ENCODE measurements around the gene LYRM4.

Gene LYRM4

DNA sequence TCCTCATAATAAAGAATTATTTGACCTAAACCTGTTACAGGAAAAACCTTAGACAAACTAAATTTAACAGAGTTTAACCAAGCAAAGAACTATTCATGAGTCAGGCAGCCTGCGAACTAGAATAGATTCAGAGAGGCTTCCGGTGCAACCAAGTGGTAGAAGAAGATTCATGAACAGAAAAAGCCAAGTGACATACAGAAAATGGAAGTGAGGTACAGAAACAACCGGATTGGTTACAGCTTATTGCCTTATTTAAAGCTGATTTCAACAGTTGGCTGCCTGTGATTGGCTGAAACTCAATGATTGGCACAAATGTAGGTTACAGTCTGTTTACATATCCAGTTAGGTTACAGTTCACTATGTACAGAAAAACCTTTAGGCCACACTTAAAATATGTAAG, 165.5 kb downstream of the LYRM4 start:
- DNase-seq (ENCODE audit: low spot score) (no peak), ATAC-seq (ENCODE audit: low read depth) (no peak)
- H3K27ac ChIP-seq (ENCODE audit: poor library complexity, severe bottlenecking), result no peak overlapping the region
- no peaks in the 10 kb centered on the region for H3K9me3 ChIP-seq (ENCODE audit: severe bottlenecking)
- no peak overlapping the region for H3K4me3 ChIP-seq (ENCODE audit: severe bottlenecking)
- TF ChIP-seq, protein P1, sequence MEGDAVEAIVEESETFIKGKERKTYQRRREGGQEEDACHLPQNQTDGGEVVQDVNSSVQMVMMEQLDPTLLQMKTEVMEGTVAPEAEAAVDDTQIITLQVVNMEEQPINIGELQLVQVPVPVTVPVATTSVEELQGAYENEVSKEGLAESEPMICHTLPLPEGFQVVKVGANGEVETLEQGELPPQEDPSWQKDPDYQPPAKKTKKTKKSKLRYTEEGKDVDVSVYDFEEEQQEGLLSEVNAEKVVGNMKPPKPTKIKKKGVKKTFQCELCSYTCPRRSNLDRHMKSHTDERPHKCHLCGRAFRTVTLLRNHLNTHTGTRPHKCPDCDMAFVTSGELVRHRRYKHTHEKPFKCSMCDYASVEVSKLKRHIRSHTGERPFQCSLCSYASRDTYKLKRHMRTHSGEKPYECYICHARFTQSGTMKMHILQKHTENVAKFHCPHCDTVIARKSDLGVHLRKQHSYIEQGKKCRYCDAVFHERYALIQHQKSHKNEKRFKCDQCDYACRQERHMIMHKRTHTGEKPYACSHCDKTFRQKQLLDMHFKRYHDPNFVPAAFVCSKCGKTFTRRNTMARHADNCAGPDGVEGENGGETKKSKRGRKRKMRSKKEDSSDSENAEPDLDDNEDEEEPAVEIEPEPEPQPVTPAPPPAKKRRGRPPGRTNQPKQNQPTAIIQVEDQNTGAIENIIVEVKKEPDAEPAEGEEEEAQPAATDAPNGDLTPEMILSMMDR (IDR thresholded peaks at IDR 0.05; ENCODE audit: poor library complexity, severe bottlenecking), result no peak
- H3K27me3 ChIP-seq (ENCODE audit: insufficient read depth, poor library complexity, severe bottlenecking), result no peaks in the 10 kb centered on the region
- H3K36me3 ChIP-seq (ENCODE audit: low read depth), result no peaks in the 10 kb centered on the region
- H3K4me1 ChIP-seq (ENCODE audit: insufficient read depth, poor library complexity, severe bottlenecking), result peaks cover 3% of the 10 kb centered on the region

DNA sequence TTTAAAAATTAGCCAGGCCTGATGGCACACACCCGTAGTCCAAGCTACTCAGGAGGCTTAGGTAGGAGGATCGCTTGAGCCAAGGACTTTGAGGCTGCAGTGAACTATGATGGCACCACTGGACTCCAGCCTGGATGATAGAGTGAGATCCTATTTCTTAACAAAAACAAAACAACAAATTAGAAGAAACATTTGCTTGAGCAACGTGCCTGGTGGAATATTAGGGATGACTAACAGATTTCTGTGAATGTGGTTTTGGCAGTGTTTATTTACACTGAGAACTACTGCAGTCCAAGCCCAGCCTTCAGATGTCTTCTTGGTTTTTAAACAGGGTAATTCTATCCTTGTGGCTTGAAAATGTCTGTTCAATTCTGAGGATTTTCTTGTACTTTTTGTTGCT, 166.4 kb downstream of the LYRM4 start:
- H3K4me1 ChIP-seq (ENCODE audit: insufficient read depth, poor library complexity, severe bottlenecking), result peaks cover 3% of the 10 kb centered on the region
- ATAC-seq (ENCODE audit: low read depth) (peak; percentile 75), DNase-seq (ENCODE audit: low spot score) (no peak)
- TF ChIP-seq, protein P1 (IDR thresholded peaks at IDR 0.05; ENCODE audit: poor library complexity, severe bottlenecking), result no peak
- H3K27me3 ChIP-seq (ENCODE audit: insufficient read depth, poor library complexity, severe bottlenecking), result no peaks in the 10 kb centered on the region
- H3K9me3 ChIP-seq (ENCODE audit: severe bottlenecking), result no peaks in the 10 kb centered on the region
- H3K27ac ChIP-seq (ENCODE audit: poor library complexity, severe bottlenecking), result no peak overlapping the region
- H3K36me3 ChIP-seq (ENCODE audit: low read depth), result no peaks in the 10 kb centered on the region
- no peak overlapping the region for H3K4me3 ChIP-seq (ENCODE audit: severe bottlenecking)

DNA sequence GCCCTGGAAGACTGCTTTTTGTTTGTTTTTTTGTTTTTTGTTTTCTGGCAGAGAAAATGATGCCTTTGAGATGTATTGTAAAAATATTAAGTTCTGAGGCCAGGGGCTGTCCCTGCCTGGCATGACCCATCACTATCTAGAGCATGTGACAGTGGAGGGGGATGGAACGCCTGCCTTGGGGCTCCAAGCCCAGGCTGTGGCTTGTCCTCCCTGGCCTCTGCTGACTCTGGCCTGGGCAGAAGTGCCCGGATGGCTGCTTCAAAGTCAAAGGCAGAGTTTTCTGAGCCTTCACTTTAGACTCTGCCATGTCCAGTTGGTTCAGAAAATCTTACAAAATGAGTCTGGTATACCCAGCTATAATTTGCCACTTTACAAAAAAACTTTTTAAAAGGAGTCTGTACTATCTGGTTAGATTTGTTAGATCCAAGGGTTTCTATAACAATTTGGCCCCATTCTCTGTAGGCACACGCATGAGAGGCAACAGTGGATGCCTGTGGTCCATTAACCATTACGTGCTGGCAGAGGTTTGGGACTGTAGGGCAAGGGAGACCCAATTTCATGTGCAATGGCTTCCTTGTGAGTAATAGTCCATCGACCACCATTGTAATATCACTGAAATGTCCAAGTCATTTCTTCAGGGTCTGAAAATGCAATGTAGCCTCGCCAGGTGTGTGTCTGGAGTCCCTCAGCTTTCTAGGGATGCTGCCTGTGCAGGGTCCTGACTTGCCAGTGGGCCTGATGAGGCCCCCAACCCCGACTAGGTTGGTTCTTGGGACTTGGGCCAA, 167.3 kb downstream of the LYRM4 start:
- DNase-seq (ENCODE audit: low spot score), result no peak
- Histone ChIP-seq H3K27me3 (ENCODE audit: insufficient read depth, poor library complexity, severe bottlenecking) (no peaks in the 10 kb centered on the region), H3K36me3 (ENCODE audit: low read depth) (no peaks in the 10 kb centered on the region), H3K27ac (ENCODE audit: poor library complexity, severe bottlenecking) (no peak overlapping the region), H3K4me3 (ENCODE audit: severe bottlenecking) (no peak overlapping the region), H3K4me1 (ENCODE audit: insufficient read depth, poor library complexity, severe bottlenecking) (peaks cover 3% of the 10 kb centered on the region), H3K9me3 (ENCODE audit: severe bottlenecking) (no peaks in the 10 kb centered on the region)
- ATAC-seq (ENCODE audit: low read depth), result no peak
- TF ChIP-seq, protein P1 (IDR thresholded peaks at IDR 0.05; ENCODE audit: poor library complexity, severe bottlenecking), result no peak

DNA sequence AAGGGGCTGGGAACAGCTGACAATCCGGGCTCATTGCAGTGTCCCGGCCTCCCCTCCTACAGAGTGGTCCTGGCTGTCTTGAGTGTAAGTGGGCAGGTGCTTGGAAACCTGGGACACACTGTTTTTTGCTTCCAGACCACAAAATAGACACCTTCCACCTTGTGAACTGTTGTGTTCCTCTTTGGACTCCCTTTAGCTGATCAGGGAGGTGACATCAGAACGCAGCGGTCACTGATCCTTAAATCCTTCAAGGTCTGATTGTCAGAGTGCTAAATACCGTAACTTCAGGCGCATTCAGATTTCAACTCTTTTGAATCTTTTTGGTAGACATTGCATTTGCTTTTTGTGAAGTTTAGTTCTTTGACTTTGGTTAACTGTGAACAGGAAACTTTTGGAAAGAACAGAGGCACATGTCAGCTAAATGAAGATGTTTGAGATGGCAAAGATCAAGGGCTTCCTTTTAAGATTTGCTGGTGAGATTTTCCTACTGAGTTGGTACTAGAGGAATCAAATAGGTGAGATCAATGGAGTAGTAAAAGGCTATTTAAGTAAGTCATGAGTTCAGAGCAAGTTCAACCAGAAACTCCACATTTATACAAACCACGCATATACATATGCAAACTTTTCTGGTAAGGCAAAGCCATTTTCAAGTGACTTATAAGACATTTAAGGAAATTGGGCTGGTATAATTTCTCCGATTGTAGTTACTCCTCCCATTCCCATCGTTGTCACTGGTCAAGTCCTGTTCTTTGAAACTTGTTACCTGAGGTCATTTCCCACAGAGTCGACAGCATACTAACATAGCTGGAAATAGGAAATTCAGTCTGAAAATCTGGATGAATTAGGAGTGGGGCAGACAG, 169.3 kb downstream of the LYRM4 start:
- Histone ChIP-seq H3K9me3 (ENCODE audit: severe bottlenecking) (no peaks in the 10 kb centered on the region), H3K4me3 (ENCODE audit: severe bottlenecking) (no peak overlapping the region), H3K4me1 (ENCODE audit: insufficient read depth, poor library complexity, severe bottlenecking) (peaks cover 3% of the 10 kb centered on the region), H3K36me3 (ENCODE audit: low read depth) (no peaks in the 10 kb centered on the region), H3K27ac (ENCODE audit: poor library complexity, severe bottlenecking) (no peak overlapping the region), H3K27me3 (ENCODE audit: insufficient read depth, poor library complexity, severe bottlenecking) (no peaks in the 10 kb centered on the region)
- TF ChIP-seq, protein P1 (IDR thresholded peaks at IDR 0.05; ENCODE audit: poor library complexity, severe bottlenecking), result no peak
- ATAC-seq (ENCODE audit: low read depth) (no peak), DNase-seq (ENCODE audit: low spot score) (no peak)

Data from RWPE2 (cell line).